GM21717 (cell line): ENCODE results near the gene C19orf12.
"Not testable (repeated sequence)": the region's sequence is repeated elsewhere in the genome, so short reads cannot be mapped to it uniquely, and the experiment has no call there.

ENCODE experiments used
- ATAC-seq: cut with Tn5 transposase; IDR thresholded peaks from one replicate; pipeline ENCODE4 v1.9.1; 2021; ENCODE audit warnings: mild to moderate bottlenecking, moderate library complexity; ENCODE audit not compliant: unreplicated experiment

C19orf12 gene

GRCh38 chr19:29735829-29736228 lies 20.8 kb upstream of the C19orf12 start:
- ATAC-seq, result no peak

- ATAC-seq, result no peak
These were observed 16.3 kb upstream of the C19orf12 start for GRCh38 chr19:29731331-29731850.

- no peak for ATAC-seq
These were observed 12.8 kb upstream of the C19orf12 start for GRCh38 chr19:29727906-29728305.

- ATAC-seq, result no peak
These were observed 9.7 kb upstream of the C19orf12 start for GRCh38 chr19:29724746-29725145.

DNA sequence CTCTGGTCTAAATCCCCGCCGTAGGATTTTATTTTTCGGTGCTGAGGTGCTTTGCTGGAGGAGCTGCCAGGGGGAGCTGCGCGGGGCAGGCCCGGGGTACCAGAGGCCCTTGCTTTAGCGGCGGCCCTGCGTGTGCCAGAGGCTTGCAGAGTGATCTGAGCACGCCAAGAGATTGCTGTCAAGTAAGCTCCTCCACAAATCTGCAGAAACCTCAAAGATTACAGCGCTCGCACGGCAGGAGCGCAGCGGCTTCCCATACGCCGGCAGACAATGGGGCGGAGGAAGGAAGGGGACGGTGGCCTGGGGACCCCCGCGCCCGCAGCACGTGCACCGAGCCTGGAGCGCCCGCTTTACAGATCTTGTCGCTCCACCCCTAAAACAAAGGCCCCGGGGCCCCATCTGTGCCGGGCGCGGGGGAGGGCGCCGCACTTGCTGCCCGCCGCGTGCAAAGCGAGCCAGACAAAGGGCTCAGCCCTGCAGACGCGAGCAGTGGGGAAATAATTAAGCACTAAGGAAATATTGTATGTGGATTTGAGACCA lies 9.1 kb upstream of the C19orf12 start:
- no peak for ATAC-seq

GRCh38 chr19:29717051-29717450 lies 2.0 kb upstream of the C19orf12 start:
- no peak for ATAC-seq

GRCh38 chr19:29715701-29716581 lies 880 bp upstream of the C19orf12 start:
- peak; percentile 4 for ATAC-seq

DNA sequence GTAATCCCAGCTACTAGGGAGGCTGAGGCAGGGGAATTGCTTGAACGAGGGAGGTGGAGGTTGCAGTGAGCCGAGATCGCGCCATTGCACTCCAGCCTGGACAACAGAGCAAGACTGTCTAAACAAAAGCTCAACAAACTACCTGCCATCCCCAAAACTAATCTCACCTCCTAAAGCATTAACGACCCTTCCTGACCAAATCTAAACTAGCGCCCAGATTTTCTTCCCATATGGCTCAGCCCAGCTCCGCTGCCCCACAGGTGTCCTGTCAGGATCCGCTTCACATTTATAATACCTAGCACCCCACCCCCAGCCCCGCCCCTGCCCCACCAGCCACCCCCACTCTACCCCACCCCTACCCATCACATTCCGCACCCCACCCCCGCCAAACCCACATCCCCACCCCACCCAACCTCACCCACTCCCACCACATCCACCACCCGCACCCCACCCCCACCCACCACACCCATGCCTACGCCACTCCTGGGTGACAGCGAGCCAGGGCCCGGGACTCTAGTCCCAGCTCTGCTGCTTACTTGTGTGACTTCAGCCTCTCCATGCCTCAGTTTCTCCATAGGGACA lies 599 bp downstream of the C19orf12 start:
- peak; percentile 20 for ATAC-seq

GRCh38 chr19:29712744-29713516 lies 2.1 kb downstream of the C19orf12 start:
- ATAC-seq, result no peak

GRCh38 chr19:29711584-29712132 lies 3.4 kb downstream of the C19orf12 start:
- no peak for ATAC-seq

- ATAC-seq, result not testable (repeated sequence)
These were observed 5.6 kb downstream of the C19orf12 start for GRCh38 chr19:29709440-29709798.

- ATAC-seq, result no peak
These were observed 6.3 kb downstream of the C19orf12 start for GRCh38 chr19:29708554-29709439.

DNA sequence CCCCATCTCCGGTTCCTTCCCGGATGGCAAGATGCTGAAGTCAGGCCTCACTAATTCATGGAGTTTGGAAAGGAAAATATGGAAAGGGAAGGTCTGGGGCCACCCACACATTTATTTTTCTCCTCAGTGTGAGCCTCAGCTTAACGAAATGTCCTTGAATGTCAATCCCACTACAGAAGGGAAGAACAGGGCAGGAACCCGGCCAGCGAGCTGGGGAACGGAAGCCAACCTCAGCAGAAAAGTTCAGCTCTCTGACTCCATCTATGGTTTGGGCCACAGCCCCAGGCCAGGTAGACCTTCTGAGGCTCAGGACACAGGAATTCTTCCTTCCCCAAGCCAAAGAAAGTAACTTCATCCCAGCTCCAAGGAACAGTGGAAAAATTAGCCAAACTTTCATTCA lies 8.4 kb downstream of the C19orf12 start:
- no peak for ATAC-seq

DNA sequence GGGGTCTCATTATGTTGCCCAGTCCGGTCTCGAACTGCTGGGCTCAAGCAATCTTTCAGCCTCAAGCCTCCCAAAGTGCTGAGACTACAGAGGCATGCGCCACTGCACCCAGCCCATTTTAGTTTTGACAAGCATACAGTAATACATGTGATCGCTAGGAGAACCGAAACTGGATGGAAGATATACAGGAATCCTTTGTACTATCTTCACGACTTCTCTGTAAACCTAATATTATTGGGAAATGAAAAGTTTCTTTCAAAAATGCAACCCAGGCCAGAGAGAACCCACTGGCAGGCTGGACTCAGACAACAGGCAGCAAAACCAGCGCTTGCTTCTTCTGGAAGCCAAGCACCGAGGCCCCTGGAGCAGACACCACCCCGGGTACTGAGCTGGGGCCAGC lies 9.4 kb downstream of the C19orf12 start:
- ATAC-seq, result no peak

GRCh38 chr19:29704562-29705558 lies 10.2 kb downstream of the C19orf12 start:
- ATAC-seq, result peak; percentile 64

DNA sequence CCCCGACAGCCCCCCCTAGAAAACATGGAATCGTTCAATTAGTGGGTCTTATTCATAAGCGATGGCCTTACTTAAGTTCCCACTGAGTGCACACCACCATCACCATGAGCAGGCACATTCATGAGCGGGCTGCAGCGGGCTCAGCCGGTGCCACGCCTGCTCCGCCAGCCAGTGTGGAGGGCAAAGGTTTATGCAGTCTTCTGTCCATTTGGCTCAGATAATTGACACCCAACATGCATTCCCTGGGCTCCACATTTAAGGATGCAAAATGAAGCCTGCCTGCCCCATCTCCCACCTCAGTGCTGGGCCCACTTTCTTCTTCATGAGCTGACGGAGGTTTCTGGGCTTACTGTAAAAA lies 12.1 kb downstream of the C19orf12 start:
- no peak for ATAC-seq

GRCh38 chr19:29702161-29702962 lies 12.7 kb downstream of the C19orf12 start:
- no peak for ATAC-seq

GRCh38 chr19:29700498-29700897 lies 14.6 kb downstream of the C19orf12 start:
- ATAC-seq, result no peak
